B cell (primary cell): ENCODE results near the gene CHST8. TPM values are rescaled to one million over a fixed set of nuclear protein-coding genes. Genes with fewer than 3 reads are reported as not detected.

Experiments used
- ATAC-seq: fragments of 200-7000 bp; cut with Tn5 transposase; one replicate; pipeline ENCODE4 v1.10.0; 2021; ENCODE audit warnings: low read depth, mild to moderate bottlenecking, moderate number of reproducible peaks, moderate library complexity
- CTCF ChIA-PET: fragments of 350-600 bp; sonication (Branson Sonifier 250); formaldehyde crosslinking; loops from one replicate; lab custom pipeline; 2021; ENCODE audit warnings: antibody characterized with exemption, inconsistent platforms; lab: Charles Lee
- POLR2A ChIA-PET: fragments of 350-600 bp; sonication (Branson Sonifier 250); formaldehyde crosslinking; loops from one replicate; lab custom pipeline; 2021; ENCODE audit warnings: antibody characterized with exemption; lab: Charles Lee
- DNase-seq: peaks from one replicate; pipeline ENCODE4 v3.0.0; 2013
- H2AFZ ChIP-seq: 2 replicates; pipeline ENCODE4 v1.6.1; 2012; ENCODE audit warnings: mild to moderate bottlenecking, low read depth, low read length; ENCODE audit not compliant: insufficient read depth, poor library complexity, severe bottlenecking
- H3K27ac ChIP-seq, 2 donors: 1 replicate in 1 of 2; 2 replicates in 1 of 2; pipeline ENCODE4 v1.5.1; 2012 to 2013; ENCODE audit warnings: low read length in 2 of 2, mild to moderate bottlenecking in 2 of 2, moderate library complexity in 1 of 2
- H3K27me3 ChIP-seq, 4 experiments: fragments of 200-600 bp in 1 of 4; sonication (generic) in 1 of 4; replicated peaks in 1 of 4; 1 replicate in 2 of 4; 2 replicates in 2 of 4; pipeline versions ENCODE4 v1.6.1 to v1.7.0; 2013 to 2016; ENCODE audit warnings: low read length in 3 of 4, mild to moderate bottlenecking in 2 of 4, mixed read lengths in 1 of 4, moderate library complexity in 1 of 4; ENCODE audit not compliant: insufficient read depth in 4 of 4, control insufficient read depth in 3 of 4; ENCODE audit errors: control extremely low read depth in 1 of 4
- H3K36me3 ChIP-seq, 2 experiments: replicated peaks in 1 of 2; 1 replicate in 1 of 2; 2 replicates in 1 of 2; pipeline versions ENCODE4 v1.6.1 to v1.7.1; 2013; ENCODE audit warnings: low read length in 1 of 2; ENCODE audit not compliant: insufficient read depth in 2 of 2, control insufficient read depth in 1 of 2; ENCODE audit errors: control extremely low read depth in 1 of 2, extremely low read depth in 1 of 2
- H3K4me1 ChIP-seq, 2 donors: fragments of 200-600 bp in 1 of 2; sonication (generic) in 1 of 2; 1 replicate in 1 of 2; 2 replicates in 1 of 2; pipeline versions ENCODE4 v1.5.1 to v1.6.1; 2013 to 2017; ENCODE audit warnings: low read length in 2 of 2; ENCODE audit not compliant: control insufficient read depth in 2 of 2, insufficient read depth in 2 of 2
- H3K4me2 ChIP-seq: replicated peaks from 2 replicates; pipeline ENCODE3; 2012; ENCODE audit warnings: mild to moderate bottlenecking, low read depth, low read length; ENCODE audit not compliant: poor library complexity, severe bottlenecking
- H3K4me3 ChIP-seq, 5 experiments: fragments of 200-600 bp in 1 of 5; sonication (generic) in 1 of 5; 1 replicate in 3 of 5; 2 replicates in 2 of 5; pipeline versions ENCODE4 v1.5.1 to v1.7.0; 2011 to 2016; ENCODE audit warnings: low read length in 4 of 5, mild to moderate bottlenecking in 4 of 5, low read depth in 2 of 5, control low read depth in 1 of 5, moderate library complexity in 1 of 5; ENCODE audit not compliant: insufficient read depth in 1 of 5; ENCODE audit errors: control extremely low read depth in 1 of 5, extremely low read depth in 1 of 5
- H3K79me2 ChIP-seq: fragments of 200-600 bp; sonication (generic); one replicate; pipeline ENCODE4 v1.6.0; 2016; ENCODE audit warnings: low read length; ENCODE audit not compliant: control insufficient read depth, insufficient read depth
- H3K9ac ChIP-seq: fragments of 200-600 bp; sonication (generic); 2 replicates; pipeline ENCODE4 v1.6.1; 2017; ENCODE audit warnings: mild to moderate bottlenecking, low read length, moderate library complexity
- H3K9me3 ChIP-seq, 3 donors: one replicate each; pipeline versions ENCODE4 v1.6.1 to v1.7.1; 2013; ENCODE audit warnings: low read length in 2 of 3; ENCODE audit not compliant: control insufficient read depth in 2 of 3, insufficient read depth in 1 of 3; ENCODE audit errors: control extremely low read depth in 1 of 3
- H4K20me1 ChIP-seq: 2 replicates; pipeline ENCODE4 v1.6.0; 2012; ENCODE audit warnings: mild to moderate bottlenecking, low read length; ENCODE audit not compliant: insufficient read depth, control insufficient read depth, poor library complexity, severe bottlenecking
- H3K27ac Mint-ChIP-seq: one replicate; pipeline ENCODE4 v1.8.0; 2021; ENCODE audit warnings: mixed read lengths
- H3K27me3 Mint-ChIP-seq: one replicate; pipeline ENCODE4 v1.8.0; 2021; ENCODE audit warnings: mixed read lengths
- H3K4me1 Mint-ChIP-seq: one replicate; pipeline ENCODE4 v1.8.0; 2021; ENCODE audit warnings: mixed read lengths
- H3K4me3 Mint-ChIP-seq: one replicate; pipeline ENCODE4 v1.8.0; 2021; ENCODE audit warnings: mixed read lengths
- H3K9me3 Mint-ChIP-seq: one replicate; pipeline ENCODE4 v1.8.0; 2022; ENCODE audit warnings: mixed read lengths; ENCODE audit not compliant: insufficient read depth
- EZH2 ChIP-seq: IDR thresholded peaks from 2 replicates; pipeline ENCODE4 v1.6.1; 2012; ENCODE audit warnings: borderline replicate concordance, low read depth, mild to moderate bottlenecking, moderate library complexity, low read length; ENCODE audit not compliant: insufficient read depth, poor library complexity, severe bottlenecking
- WGBS: methylation state at CpG from one replicate; pipeline ENCODE4 v1.1.5; 2013; ENCODE audit warnings: missing lambda C conversion rate; ENCODE audit not compliant: insufficient coverage; 5-methylcytosine and 5-hydroxymethylcytosine counted together
- intact Hi-C: fragments of 100-400 bp; cut with micrococcal nuclease; formaldehyde crosslinking; loops from one replicate; pipeline ENCODE4 v1.10.0; 2022
- polyA plus RNA-seq: library from polyadenylated mRNA; depleted of rRNA; stranded (reverse); fragments of >200 nt; gene quantifications from 2 replicates; pipeline ENCODE4 v1.2.3, GENCODE V29; 2012
- total RNA-seq, 2 donors: library from RNA; stranded (reverse); fragments of 120-200 nt in 1 of 2; gene quantifications; 1 replicate in 1 of 2; 2 replicates in 1 of 2; pipeline versions ENCODE4 v1.2.3 to v1.2.4, GENCODE V29; 2013 to 2022
- TF ChIP-seq, protein P1 (sequence below): fragments of 200-600 bp; IDR thresholded peaks from one replicate; pipeline ENCODE4 v1.8.0; 2022; ENCODE audit warnings: antibody characterized with exemption, mild to moderate bottlenecking

The CHST8 gene
- total and polyA plus RNA-seq, 2 donors (not counting 1 experiment from before 2014, with no cell fraction given): not detected

- no peak overlapping the region for H3K9ac ChIP-seq
- TF ChIP-seq EZH2: no peak
- TF ChIP-seq, protein P1, sequence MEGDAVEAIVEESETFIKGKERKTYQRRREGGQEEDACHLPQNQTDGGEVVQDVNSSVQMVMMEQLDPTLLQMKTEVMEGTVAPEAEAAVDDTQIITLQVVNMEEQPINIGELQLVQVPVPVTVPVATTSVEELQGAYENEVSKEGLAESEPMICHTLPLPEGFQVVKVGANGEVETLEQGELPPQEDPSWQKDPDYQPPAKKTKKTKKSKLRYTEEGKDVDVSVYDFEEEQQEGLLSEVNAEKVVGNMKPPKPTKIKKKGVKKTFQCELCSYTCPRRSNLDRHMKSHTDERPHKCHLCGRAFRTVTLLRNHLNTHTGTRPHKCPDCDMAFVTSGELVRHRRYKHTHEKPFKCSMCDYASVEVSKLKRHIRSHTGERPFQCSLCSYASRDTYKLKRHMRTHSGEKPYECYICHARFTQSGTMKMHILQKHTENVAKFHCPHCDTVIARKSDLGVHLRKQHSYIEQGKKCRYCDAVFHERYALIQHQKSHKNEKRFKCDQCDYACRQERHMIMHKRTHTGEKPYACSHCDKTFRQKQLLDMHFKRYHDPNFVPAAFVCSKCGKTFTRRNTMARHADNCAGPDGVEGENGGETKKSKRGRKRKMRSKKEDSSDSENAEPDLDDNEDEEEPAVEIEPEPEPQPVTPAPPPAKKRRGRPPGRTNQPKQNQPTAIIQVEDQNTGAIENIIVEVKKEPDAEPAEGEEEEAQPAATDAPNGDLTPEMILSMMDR: no peak
- no peak overlapping the region for H3K27ac ChIP-seq
- H2AFZ ChIP-seq: no peak overlapping the region
- H3K27me3 ChIP-seq: peaks cover 0 to 34% (median 5%) of the 10 kb centered on the region in 4 experiments
- DNase-seq (no peak), ATAC-seq (no peak)
- H3K27me3 Mint-ChIP-seq: peaks cover 27% of the 10 kb centered on the region
- ChIA-PET POLR2A (no interaction called here), CTCF (no interaction called here)
- H3K4me2 ChIP-seq: no peak overlapping the region
- peaks cover 0 to 5% (median 0%) of the 10 kb centered on the region in 3 donors for H3K9me3 ChIP-seq
- no peaks in the 10 kb centered on the region for H3K9me3 Mint-ChIP-seq
- intact Hi-C loops: no loop called here
- no peaks in the 10 kb centered on the region for H4K20me1 ChIP-seq
- H3K4me1 ChIP-seq: no peaks in the 10 kb centered on the region
- no peaks in the 10 kb centered on the region for H3K4me1 Mint-ChIP-seq
- no peaks in the 10 kb centered on the region for H3K79me2 ChIP-seq
- H3K4me3 ChIP-seq: no peak overlapping the region
- H3K27ac Mint-ChIP-seq: no peak overlapping the region
- no peaks in the 10 kb centered on the region for H3K36me3 ChIP-seq
- WGBS: 81% methylated on average over 5 of the region's 5 CpGs
- no peak overlapping the region for H3K4me3 Mint-ChIP-seq
These were observed 2.9 kb upstream of the CHST8 start for GRCh38 chr19:33618884-33619283.

GRCh38 chr19:33620611-33621010, 1.1 kb upstream of the CHST8 start:
- no peaks in the 10 kb centered on the region for H3K4me1 Mint-ChIP-seq
- H3K36me3 ChIP-seq: no peaks in the 10 kb centered on the region
- no peak overlapping the region for H3K27ac ChIP-seq
- peaks cover 0 to 5% (median 0%) of the 10 kb centered on the region in 3 donors for H3K9me3 ChIP-seq
- ATAC-seq (no peak), DNase-seq (no peak)
- H3K27ac Mint-ChIP-seq: no peak overlapping the region
- ChIA-PET CTCF (no interaction called here), POLR2A (no interaction called here)
- H3K27me3 ChIP-seq: peaks cover 0 to 34% (median 5%) of the 10 kb centered on the region in 4 experiments
- H3K27me3 Mint-ChIP-seq: peaks cover 36% of the 10 kb centered on the region
- H3K4me2 ChIP-seq: no peak overlapping the region
- WGBS: 100% methylated on average over 4 of the region's 4 CpGs
- H4K20me1 ChIP-seq: no peaks in the 10 kb centered on the region
- no peak overlapping the region for H2AFZ ChIP-seq
- H3K4me3 ChIP-seq: no peak overlapping the region
- H3K9ac ChIP-seq: no peak overlapping the region
- intact Hi-C loops: no loop called here
- no peaks in the 10 kb centered on the region for H3K4me1 ChIP-seq
- no peak overlapping the region for H3K4me3 Mint-ChIP-seq
- no peaks in the 10 kb centered on the region for H3K9me3 Mint-ChIP-seq
- no peaks in the 10 kb centered on the region for H3K79me2 ChIP-seq
- TF ChIP-seq EZH2: no peak
